Urothelium cell line (cell line): ENCODE measurements around the gene HPGD.

Experiments used
- DNase-seq: peaks from one replicate; pipeline ENCODE4 v3.0.0; 2011; ENCODE audit warnings: low spot score, mixed read lengths
- FAIRE-seq: peaks from 2 replicates; lab custom pipeline; 2011; peaks lifted over from hg19 to GRCh38; lab: Jason Lieb, UNC

HPGD gene

DNA sequence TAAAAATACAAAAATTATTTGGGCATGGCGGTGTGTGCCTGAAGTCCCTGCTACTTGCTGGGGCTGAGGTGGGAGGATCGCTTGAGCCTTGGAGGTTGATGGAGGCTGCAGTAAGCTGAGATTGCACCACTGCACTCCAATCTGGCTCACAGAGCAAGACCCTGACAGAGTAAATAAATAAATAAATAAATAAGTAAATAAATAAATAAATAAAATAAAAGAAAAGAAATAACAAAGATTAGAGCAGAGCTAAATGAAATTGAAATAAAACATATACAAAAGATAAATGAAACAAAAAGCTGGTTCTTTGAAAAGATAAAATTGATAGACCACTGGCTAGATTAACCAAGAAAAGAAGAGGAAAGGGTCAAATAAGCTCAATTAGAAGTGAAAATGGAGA, 43.1 kb downstream of the HPGD start:
- FAIRE-seq (no peak), DNase-seq (no peak)

DNA sequence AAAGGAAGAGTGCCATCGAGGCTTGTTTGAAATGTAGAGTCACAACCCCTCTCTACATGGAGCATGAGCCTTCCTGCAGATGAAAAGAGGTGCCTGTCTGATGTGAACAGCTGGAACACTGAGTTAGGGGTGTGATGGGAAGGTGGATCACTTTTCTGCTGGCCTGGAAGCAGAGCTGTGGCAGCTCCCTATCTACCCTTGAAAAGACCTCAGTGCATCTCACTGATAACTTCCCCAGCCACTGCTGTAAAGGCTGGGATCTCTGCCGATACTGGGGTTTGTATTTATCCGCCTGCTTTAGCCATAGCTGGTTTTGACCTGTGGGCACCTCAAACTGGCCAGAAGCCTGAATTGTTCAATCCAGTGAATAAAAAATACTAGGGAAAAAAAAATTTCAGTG, 46.8 kb downstream of the HPGD start:
- no peak for FAIRE-seq

DNA sequence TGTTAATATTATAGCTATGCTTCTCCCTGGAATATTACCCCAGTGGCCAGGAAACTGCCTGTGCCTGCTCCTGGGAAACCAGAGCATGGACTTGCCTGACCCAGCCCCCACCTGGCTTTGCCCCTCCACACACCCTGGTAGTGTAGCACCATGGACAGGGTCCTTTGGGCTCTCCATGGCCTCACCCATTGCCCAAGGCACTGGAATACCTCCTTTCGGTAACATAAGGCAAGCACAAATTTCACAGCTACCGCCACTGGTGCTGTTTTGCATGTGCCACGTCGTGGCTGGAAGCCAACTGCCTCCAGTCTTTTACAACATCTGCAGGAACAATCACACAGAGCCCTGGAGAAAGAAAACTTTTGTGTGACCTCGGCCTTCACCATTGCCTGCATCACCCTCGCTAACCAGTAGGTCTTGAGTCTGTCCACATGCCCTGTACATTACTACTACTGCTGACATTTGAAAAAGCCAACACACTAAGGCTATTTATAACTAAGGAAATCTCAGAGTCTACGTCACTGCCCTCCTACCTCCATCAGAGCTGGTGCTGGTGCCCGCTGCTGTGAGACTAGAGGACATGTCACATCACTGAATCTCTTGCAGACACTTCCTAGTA, 47.7 kb downstream of the HPGD start:
- FAIRE-seq (no peak), DNase-seq (no peak)

More for the DNA sequence above, 46.8 kb downstream of the HPGD start:
- no peak for DNase-seq

DNA sequence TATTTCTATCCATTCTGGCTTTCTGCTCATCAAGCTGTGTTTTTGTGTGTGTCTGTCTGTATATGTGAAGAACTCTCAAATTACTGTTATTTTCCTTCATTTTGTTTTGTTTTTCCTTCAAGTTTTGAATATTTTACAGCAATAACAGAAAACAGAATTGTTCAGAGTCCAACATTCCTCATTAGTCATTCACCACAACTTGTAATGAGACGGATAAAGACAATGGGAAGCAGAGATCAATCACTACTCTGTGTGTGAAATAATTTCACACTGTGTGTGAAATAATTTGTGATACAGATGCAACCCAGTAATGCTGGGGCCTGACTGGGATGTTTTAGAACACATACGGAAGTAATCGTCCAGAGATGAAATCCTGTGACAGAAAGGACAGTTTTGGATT, 55.2 kb downstream of the HPGD start:
- FAIRE-seq (no peak), DNase-seq (no peak)

DNA sequence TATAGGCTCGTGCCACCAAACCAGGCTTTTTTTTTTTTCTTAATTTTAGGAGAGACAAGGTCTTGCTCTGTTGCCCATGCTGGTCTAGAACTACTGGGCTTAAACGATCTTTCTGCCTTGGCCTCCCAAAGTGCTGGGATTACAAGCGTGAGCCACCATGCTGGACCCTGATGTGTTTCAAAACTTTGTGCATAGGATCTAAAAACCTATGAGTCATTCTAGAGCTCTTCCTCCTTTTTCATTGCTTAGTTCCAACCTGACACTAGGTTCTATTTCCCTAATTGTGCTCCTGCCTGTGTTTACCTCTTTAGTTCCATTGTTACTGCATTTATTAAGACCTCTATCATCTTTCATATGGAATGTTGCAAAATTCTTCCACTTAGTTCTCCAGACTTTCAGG, 57.3 kb downstream of the HPGD start:
- DNase-seq (no peak), FAIRE-seq (no peak)

DNA sequence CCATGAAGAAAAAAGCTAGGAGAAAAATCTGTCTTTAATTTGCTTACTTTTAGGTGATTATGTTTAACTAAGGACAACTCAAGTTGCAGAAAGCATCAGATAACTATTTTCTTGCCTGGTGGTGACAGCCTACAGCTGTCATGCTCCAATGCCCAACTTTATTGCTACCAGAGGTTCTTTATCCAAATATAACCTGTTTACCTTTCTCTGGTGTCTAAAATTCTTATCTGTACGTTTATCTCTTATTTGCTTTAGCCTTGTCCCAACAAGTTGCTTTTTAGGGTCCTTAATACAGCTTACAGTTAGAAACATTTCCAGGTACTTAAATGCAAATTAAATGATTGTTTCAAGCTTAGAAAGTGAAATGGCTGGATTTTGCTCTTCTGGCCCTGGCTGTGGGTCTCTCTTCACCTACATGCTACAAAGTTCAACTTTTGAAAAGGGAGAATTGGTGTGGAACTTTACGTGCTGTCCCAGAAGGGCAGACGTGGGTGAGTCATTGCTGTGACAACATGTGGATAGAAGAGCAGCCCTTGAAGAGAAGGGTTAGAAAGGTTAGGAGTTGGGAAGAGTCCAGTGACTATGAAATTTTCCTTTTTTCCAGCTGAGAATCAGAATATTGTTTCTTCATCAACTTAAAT, 60.7 kb downstream of the HPGD start:
- no peak for FAIRE-seq

DNA sequence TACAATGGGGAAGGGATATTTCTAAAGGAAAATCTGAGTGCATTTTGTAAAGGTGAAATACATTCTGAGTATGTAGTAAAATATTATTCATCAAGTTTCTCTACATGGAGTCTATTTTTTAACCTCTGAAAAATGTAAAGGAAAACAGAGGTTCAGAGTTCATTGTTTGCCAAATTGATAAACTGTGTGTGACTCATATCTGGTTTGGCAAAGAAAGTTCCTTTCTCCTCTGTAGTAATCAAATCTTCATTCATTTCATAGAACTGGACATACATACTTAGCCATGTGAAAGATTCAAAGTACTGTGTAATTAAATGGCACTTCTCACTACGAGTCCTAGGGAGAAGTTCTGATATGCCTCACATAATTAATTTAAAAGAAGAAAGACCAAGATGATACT, 61.6 kb downstream of the HPGD start:
- FAIRE-seq, result no peak

More for the DNA sequence above, 60.7 kb downstream of the HPGD start:
- DNase-seq, result no peak

DNA sequence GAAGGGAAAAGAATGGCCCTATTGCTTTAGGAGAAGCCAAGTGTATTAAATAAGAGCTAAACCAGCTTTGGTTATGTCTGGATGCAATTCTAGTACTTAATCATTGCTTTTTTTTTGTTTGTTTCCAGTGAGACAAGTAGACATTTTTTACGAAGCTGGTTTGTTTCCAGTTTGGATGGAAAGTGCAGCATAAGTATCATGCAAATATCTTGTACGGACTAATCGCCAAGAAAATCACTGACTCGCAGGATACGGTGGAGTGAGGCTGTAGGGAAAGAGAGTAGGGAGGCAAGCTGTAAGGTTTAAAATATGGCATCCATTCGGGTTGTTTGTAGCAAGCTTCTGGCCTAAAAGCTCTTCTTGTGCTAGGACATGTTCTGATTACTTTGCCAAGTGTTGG, 64.8 kb downstream of the HPGD start:
- DNase-seq (no peak), FAIRE-seq (no peak)

More for the DNA sequence above, 61.6 kb downstream of the HPGD start:
- no peak for DNase-seq

DNA sequence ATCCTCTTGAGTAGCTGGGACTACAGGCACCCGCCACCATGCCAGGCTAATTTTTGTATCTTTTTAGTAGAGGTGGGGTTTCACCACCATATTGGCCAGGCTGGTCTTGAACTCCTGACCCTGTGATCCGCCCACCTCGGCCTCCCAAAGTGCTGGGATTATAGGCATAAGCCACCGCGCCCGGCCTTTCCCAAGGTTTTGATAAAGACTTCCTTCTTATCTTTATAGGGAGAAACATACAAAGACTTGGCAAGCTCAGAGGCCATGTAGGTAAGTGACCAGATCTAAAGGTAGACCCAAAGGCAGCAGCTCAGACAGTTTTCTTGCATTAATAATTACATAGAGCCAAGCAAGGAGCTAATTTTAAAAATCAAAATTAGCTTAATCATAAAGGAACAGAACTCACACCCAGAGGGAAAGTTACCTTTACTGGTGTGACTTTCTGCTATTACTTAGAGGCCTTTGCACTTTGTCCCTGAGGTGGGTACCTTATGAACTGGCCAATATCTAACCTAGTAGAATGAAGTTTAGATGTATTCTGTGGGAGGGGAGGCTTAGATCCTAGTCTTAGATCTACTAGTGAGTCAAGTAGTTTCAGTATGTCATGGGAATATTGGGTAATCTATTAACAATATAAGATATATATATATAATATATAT, 67.3 kb downstream of the HPGD start:
- DNase-seq (no peak), FAIRE-seq (no peak)

DNA sequence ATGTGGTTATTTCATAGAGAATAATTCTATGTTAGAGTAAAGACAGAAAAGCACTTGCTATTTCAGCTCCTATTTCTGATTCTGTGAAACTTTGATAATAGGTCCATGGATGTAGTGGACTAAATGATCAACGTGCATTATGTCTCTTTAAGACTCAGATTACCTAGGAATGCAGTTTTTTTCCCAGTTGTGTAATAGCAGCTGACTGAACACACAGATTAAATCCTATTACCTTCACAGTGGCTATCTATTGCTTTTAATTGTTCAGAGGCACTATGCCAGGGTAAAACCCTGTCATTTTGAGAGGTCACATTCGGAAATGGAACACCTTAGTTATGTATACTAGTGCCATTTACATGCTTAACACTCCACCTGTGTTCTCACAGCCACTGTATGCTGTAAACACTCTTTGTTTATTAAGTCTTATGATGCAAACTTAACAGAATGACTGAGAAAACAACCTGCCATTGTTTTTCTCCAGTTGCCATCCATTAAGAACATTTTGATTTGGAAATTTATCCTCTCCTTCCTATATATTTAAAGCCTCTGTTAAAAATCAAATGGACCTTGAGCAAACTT, 70.5 kb downstream of the HPGD start:
- FAIRE-seq (no peak), DNase-seq (no peak)

DNA sequence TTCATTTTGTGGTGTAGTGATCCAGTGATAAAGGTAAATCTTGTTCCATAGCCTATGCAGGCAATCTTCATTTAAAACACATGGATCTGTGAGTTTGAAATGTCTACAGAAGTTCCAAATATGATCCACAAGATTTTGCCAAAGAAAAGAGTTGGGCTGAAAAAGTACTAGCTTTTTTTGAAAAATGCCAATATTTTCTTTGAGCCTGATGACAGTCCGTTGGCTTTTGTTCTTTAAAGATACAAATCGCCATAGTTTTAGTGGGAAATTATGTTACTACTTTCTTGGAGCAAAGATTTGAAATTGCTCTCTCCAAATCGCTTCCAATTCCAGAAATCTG, 71.5 kb downstream of the HPGD start:
- FAIRE-seq, result no peak
- no peak for DNase-seq

DNA sequence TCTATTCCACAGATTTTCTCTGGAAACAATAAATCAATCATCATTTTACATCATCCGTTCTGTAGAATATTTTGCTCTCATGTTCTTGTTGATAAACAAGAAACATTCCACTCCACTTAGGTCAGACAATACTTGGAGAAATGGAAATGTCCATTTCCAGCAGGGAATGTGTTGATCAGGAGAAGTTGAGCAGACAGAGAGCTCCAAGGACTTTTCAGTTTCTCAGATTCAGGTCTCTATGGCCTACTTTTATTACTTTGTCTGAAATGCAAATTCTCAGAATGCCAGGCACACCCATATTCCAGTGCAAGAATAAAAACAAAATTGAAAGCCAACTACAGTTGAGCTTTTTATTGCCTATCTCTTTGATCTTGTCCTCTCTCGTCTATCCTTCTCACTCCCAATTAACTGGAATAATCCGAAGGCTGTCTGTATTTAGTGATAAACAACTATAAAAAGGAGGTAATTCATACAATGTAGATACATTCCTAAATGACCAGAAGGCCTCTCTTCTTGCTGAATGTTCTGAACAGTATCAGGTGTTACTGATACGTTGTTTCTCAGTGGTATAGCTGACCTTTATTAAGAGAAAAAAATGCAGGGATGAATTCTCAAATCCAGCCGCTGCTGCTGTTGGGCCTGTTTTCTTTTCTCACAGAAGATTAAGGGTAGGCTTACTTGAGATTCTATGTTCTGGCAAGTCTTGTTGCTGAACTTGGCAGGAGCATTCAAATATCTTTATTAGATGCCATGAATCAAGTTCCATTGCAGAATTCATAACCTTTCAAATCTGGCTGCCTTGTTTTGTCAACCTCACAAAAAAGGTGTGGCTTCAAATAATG, 72.1 kb downstream of the HPGD start:
- DNase-seq (no peak), FAIRE-seq (no peak)

DNA sequence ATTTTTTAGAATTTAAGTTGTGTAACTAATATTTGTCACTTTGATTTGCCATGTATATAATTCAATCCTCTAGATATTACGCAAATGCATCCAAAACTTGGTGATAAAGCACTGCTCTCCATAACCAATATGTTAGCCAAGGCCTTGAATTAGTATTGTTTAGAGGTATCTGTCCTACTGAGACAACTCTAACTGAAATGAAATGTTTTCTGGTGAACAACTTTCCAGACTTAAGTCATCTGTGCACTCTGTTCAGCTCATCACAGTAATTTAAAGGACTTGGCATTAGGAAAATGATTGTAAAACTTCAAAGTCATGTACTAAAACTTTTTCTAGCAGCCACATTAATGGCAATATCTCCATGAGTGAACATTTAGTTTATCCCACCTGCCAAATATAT, 73.1 kb downstream of the HPGD start:
- DNase-seq (no peak), FAIRE-seq (no peak)

DNA sequence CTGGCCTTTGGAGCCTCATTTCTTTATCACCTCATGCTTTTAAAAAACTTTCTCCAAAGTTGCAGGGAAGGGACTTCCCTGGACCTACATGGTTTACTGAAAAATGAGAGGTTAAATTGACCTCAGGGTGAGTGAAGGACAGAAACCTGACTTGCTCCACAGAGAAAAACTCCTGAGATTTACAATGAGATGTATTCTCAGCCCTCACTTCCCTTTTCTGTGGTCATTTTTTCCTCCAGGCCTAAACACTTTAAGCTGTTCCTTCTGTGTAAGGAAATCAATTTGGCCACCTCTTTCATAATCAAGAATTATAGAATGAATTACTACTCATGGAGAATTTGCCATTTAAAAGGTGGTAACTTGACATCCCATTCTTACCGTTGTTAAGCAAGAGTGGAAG, 77.9 kb downstream of the HPGD start:
- no peak for FAIRE-seq
- no peak for DNase-seq
